GM20431 (cell line): ENCODE measurements around the gene MAD1L1.

ENCODE experiments used
- in situ Hi-C: fragments of 300-500 bp; cut with MseI, MboI; formaldehyde crosslinking; loops from one replicate; pipeline ENCODE4 v1.15.0; 2020; ENCODE audit warnings: low sequenced_read_pairs; ENCODE audit not compliant: unreplicated experiment

The MAD1L1 gene

DNA sequence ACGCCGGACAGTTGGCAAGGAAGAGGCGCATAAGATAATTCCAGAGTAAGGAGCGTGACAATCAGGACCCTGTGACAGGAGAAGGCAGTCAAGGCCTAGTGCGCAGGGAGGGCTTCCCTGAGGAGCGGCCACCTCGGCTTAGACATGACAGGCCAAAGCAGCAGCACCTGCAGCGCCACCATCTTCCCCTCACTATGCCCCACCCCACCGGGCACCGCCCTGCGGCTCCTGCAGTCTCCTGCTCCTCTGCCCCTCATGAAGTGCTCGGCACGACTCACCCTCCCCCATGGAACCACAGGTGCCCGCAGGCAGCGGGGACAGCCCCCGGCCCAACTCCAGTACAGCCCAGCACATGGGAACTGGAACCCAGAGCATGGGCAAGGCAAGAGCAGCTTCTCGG, 11.8 kb downstream of the MAD1L1 start:
- in situ Hi-C loops = loop anchor here (25.0 kb wide), 1 partner anchor 409 kb away; no protein-coding TSS in a partner anchor

DNA sequence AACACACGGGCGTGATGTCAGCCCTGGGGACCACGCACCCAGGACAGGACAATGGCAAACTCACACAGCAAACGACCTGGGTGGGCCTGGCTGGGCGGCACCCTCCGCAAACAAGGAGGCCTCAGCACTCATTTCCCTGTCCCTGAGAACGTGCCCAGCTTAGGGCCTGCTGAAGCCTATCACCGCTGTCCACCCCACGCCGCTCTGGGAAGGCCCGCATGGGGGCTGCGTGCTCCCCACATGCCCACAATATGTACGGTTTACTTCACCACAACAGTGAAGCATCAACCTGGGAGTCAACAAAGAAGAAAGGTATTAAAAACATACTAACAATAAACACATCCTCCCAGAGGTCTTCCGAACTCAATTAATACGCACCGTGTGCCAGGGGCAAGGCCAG, 12.2 kb downstream of the MAD1L1 start:
- in situ Hi-C loops = loop anchor here (25.0 kb wide), 1 partner anchor 408 kb away; no protein-coding TSS in a partner anchor

DNA sequence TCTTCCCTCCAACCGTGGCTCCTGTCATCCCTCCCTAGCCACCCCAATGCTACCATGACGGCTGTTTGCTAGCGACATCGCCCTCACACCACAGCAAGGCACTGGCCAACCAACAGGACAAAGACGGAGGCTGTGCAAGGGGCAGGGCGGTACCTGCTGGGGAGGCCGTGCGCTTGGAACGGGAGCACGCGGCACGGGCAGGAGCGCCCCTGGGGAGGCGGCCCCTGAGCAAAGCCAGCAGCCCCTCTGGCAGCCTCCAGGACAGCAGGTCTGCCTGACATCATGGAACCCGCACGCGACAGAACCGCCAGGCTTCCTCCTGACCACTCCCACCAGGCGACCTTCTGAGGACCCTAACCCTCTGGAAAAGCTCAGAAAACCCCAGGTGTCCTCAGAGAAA, 12.7 kb downstream of the MAD1L1 start:
- in situ Hi-C loops = loop anchor here (25.0 kb wide), 1 partner anchor 408 kb away; no protein-coding TSS in a partner anchor

DNA sequence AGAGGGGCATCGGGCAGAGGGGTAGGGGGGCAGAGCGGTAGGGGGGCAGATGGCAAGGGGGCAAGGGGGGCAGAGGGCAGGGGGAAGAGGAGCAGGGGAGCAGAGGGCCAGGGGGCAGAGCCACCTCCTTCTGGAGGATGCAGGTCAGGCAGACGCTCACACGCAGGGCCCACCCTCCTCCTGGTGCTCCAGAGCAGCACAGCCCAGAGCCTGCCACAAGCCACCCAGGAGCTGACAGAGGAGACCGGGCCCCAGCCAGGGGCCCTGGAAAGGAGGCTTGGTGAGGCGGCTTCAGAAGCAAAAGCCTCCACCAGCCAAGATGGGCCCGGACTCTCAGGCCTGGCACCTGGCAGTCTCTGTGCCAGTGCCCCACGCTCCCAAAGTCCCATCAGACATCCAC, 13.1 kb downstream of the MAD1L1 start:
- in situ Hi-C loops = loop anchor here (25.0 kb wide), 1 partner anchor 407 kb away; no protein-coding TSS in a partner anchor

DNA sequence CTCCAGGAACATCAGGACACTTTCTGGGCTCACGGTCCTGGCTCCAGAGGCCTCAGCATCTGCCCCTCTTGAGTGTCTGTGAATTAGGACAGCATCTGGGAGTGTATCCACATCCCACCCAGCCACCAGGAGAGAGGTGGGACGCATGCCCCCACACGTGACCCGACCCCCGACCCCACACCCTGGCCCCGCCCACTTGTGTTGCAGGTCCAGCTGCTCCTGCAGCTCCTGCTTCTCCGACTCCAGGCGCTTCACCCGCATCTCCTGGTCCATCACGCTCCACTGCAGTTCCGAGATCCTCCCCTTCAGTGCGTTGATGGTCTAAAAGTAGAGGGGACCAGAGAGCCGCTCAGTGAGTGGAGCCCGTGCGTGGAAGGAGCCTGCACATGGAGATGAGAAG, 13.6 kb downstream of the MAD1L1 start:
- in situ Hi-C loops = loop anchor here (25.0 kb wide), 1 partner anchor 407 kb away; no protein-coding TSS in a partner anchor

DNA sequence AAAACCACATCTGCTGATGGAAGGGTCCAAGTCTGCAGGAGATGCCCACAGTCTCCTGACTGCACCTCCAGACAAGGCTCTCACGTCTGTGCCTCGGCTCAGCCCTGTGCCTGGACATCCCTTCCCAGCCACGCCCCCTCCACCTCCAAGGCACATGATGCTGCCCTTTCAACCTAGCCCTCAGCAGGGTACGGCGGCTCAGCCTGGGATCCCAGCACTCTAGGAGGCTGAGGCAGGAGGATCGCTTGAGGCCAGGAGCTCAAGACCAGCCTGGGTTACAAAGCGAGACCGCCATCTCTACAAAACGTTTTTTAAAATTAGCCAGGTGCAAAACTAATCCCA, 14.3 kb downstream of the MAD1L1 start:
- in situ Hi-C loops = loop anchor here (25.0 kb wide), 1 partner anchor 406 kb away; no protein-coding TSS in a partner anchor

DNA sequence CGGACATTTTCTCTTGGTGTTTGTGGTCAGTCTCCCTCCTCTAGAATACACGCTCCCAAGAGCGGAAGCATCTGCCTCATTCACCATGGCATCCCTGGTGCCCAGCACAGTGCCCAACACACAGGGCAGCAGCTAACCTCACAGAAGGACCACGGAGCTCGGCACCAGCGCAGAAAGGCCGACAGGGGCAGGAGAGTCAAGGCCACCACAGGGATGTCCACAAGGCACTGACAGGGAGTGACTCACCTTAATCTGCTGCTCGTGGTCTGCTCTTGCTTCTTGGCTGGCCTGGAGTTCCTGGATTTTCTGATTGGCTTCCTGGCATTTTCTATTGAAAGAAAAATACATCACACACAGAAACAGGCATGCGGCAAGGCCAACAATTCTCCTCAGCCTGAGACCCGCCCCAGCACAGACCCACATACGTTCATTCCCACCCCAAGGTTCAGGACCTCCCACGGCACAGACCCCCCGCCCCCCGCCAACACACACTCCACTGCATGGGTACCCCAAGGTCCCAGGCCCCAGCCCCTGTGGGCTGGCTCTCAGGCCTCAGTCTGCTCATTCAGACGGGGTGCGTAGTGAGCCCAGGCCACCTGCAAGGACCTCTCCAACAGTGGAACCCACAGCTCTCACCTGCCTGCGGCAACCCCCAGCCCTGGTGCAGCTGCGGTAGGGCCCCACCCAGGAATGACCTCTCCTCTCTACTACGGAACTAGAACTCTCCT, 14.9 kb downstream of the MAD1L1 start:
- in situ Hi-C loops = loop anchor here (25.0 kb wide), 1 partner anchor 406 kb away; no protein-coding TSS in a partner anchor

DNA sequence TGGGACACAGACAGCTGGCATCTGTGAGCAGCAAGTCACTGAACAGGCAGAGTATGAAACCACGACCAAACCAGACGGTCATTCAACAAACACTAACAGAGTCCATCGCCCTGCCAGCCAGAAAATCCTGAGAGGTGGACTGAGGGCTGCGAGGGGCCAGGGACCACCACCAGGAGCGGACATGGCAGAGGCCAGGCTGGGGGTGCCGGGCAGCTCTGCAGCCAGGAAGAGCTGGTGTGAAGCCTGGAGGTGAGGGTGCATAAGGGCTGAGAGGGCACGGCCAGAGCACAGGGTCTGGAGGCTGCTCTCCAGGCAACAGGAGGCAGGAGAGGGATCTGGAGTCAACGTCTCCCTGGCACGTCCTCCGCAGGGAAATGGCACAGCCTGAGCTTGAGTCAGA, 15.5 kb downstream of the MAD1L1 start:
- in situ Hi-C loops = loop anchor here (25.0 kb wide), 1 partner anchor 405 kb away; no protein-coding TSS in a partner anchor

DNA sequence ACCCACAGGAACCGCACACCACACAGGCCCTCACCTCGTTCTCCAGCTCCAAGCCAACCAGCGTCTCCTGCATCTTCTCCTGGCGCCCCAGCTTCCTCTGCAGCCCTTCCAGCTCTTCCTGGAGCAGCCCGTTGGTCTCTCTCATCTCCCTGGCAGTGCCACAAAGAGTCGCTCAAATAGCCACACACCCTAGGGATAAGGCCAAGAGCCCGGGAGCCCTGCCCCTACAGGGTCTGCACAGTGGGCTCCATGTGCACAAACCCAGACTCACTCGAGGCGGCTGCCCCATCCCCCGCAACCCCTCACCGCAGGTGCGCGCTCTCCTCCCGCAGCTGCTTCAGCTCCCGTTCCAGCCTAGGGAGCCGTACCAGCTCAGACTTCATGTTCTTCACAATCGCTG, 16.9 kb downstream of the MAD1L1 start:
- in situ Hi-C loops = loop anchor here (25.0 kb wide), 1 partner anchor 404 kb away; no protein-coding TSS in a partner anchor

DNA sequence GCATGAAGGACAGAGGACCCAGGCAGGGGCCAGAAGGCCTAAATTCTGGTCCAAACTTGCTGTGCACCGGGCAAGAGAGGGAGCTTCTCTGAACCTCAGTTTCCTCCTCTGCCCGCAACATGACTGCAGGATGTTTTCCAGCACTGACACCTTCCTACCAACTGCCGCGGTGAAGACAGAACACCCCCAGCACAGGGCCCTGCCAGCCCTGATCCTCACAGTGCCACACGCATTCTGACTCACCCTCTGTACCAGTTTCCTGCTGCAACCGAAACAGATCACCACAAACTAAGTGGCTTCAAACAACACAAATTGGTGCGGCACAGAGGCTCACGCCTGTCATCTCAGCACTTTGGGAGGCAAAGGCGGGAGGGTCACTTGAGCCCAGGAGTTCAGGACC, 18.1 kb downstream of the MAD1L1 start:
- in situ Hi-C loops = loop anchor here (25.0 kb wide), 1 partner anchor 402 kb away; no protein-coding TSS in a partner anchor

DNA sequence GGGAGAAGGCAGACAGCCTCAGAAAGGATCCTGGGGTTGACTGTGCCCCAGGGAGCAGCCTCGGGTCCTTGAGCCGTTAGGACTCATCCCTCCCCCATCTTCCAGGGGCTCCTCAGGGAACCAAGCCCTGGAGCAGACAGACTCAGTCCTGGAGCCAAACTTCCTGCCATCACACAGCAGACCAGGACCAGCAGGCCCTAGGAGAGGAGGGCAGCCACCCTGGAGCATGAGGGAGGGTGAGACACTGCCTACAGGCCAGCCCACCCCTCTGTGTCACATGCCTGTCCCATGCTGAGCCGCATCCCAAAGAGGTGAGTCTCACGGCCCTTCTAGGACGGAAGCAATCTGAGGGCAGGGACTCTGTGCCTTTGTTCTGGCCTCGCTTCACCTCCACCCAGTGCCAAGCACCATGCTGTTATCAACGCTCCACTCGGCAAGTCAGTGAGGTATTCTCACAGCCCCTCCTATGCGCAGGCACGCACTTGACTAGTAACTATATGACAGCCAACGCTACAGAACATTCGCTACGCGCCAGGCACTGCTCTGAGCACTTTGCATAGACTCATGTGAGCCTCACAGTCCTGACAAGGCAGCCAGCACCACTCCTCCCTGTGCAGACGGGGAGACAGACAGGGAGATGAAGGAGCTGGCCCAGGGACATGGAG, 19.1 kb downstream of the MAD1L1 start:
- in situ Hi-C loops = loop anchor here (25.0 kb wide), 1 partner anchor 401 kb away; no protein-coding TSS in a partner anchor

DNA sequence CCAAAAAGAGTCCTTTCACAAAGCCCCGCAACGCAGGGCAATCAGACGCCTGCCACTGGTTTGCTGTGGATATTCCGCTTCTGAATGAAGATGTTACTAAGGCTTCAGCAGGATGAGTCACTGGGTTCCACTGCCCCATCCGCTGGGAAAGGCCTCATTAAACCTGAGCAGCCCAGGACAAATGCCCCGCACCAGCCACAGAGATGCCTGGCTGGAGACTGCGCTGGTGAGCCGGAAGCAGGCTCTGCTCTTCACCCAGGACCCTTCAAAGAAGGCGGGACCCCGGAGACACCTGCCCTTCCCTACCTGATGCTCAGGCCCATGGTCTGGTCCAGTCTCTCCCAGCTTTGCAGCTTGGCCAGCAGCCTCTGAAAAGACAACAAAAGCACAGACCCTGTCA, 19.8 kb downstream of the MAD1L1 start:
- in situ Hi-C loops = loop anchor here (25.0 kb wide), 1 partner anchor 401 kb away; no protein-coding TSS in a partner anchor

DNA sequence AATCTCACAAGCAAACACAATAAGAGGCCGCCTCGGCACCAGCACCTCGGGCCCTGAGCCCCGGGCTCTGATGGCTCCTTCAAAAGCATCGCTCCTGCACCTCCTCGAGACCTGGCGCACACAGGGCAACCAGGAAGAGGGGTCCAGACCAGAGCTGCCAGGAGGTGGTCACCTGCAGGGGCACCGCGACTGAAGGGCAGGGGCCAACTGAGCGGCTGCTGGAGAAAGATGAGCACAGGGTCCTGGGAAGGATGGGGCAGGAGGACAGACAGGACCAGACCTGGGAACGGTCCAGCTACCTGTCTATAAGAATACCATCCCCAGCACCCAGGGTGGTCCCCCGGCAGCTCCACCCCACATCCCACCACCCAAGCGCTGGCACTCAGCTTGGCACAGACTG, 20.8 kb downstream of the MAD1L1 start:
- in situ Hi-C loops = loop anchor here (25.0 kb wide), 1 partner anchor 400 kb away; no protein-coding TSS in a partner anchor

DNA sequence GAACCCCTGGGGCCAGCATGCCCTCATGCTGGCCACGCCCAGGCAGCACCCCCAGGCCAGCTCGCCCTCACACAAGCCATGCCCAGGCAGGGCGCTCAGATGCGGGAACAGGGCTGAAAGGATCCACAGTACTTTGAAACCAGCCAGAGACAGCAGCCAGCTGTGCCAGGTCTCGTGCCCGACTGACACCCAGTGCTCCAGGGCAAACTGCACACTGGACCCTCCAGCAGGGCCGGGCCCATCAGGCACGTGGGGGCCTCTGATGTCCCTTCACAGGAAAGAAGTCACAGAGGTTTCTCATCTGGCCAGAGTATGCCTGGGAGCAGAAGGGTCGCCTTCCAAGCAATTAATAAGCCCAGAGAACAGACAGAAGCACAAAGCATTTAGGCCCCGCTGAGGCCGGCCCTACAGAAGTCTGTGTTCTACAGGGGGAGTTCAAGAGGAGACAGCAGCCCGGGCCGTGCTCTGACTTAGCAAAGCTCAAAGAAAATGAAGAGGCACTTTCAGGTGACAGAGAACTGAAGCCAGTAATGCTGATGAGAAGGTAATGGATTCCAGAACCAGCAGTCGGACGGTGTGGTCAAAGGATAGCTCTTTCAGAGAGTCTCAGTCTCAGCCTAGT, 21.4 kb downstream of the MAD1L1 start:
- in situ Hi-C loops = loop anchor here (25.0 kb wide), 1 partner anchor 399 kb away; no protein-coding TSS in a partner anchor

DNA sequence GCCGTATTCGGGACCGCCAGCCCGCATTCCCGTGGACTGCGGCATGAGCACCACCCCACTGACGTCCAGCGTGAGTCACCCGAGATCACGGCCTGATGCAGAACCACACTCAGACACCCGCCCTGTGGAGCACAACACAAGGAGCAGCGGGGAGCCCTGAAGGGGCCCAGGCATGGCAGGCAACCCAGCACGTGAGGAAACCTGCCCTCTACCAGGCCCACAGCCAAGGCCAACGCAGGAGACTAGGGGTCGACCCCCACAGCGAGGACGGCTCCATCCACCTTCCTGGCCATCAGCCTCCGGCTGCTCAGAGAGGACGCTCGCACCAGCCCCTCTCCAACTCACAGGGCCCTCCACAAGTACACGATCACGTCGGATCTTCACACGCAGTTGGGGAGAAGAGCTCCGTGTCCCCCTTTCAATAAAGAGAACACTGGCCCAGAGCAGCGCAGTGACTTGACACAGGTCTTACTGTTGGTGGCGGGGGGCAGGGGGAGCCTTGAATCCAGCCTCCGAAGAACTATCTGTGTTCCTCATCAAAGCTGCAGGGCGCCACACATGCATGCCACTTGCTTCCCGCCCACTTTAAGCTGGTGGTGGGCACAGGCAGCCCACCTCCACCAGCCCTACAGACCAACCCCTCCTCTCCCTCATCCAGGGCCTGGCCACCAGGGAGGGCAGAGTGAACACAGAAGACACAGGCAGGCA, 22.0 kb downstream of the MAD1L1 start:
- in situ Hi-C loops = loop anchor here (25.0 kb wide), 1 partner anchor 398 kb away; no protein-coding TSS in a partner anchor

DNA sequence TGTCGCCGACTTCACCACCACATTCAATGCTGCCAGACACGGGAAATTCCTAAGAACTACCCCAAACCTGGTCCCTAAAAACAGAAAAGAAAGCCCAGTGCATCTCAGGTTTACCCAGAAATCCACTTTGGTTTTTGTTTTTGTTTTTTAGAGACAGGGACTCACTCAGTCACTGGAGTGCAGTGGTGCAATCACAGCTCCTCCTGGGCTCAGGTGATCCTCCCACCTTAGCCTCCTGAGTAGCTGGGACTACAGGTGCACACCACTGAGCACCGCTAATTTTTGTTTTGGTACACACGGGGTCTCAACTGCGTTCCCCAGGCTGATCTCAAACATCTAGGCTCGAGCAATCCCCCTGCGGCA, 22.8 kb downstream of the MAD1L1 start:
- in situ Hi-C loops = loop anchor here (25.0 kb wide), 1 partner anchor 398 kb away; no protein-coding TSS in a partner anchor

DNA sequence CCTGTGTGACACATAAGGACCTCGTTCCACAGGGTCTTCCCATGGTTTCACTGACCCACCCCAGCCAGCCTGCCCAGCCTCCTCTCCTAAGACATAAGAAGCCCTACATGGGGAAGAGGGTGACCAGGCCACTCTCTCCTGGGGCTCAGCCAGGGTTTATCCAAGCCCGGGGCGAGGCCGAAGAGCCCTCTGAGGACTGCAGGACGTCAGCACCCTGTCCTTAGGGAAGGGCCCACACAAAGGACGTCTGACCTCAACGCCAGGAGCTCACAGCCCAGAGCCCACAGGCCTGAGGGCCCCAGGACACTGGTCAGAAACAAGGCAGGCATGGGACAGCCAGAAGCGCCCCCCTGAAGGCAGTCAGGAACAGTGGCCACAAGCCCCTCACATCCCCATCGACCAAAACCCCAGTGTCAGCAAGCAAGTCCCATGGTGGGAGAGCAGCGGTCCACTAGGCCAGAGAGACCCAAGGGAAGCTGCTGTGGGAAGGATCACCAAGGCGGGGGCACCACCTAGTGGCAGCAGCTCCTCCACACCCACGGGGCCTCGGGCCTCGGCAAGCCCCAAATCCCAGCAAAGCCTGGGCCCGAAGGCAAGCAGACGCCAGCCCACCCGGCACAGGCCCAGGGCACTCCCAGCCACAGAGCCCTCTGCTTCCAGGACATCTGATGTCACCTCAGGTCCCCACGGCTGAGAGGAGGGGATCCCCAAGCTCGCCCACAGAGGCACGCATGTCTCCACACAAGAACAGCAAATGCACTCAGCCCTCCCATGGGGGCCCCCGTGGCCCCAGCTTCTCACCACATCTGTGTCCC, 23.4 kb downstream of the MAD1L1 start:
- in situ Hi-C loops = loop anchor here (25.0 kb wide), 1 partner anchor 397 kb away; no protein-coding TSS in a partner anchor

DNA sequence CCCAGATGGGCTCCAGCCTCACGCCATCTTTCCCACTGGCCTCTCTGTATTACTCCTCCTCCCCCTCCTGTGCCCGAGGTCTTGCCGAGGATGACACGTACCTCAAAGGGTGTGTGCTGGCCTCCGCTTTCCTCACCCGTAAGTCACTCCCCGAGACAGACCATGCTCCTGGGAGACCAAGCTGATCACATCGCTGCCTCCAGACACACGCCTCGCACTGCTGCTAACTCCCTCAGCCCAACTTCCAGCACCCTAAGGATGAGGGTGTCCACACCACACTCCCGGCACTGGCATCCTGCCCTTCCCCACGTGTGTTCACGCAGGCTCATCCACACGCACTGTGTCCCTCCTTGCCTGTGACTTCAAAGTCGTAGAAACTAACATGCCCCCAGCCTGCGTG, 24.0 kb downstream of the MAD1L1 start:
- in situ Hi-C loops = loop anchor here (25.0 kb wide), 1 partner anchor 396 kb away; no protein-coding TSS in a partner anchor
